GM18507 (cell line): ENCODE measurements around the gene GARIN1A.
"Not testable (repeated sequence)": the region's sequence is repeated elsewhere in the genome, so short reads cannot be mapped to it uniquely, and the experiment has no call there.

Experiments used
- DNase-seq: peaks from one replicate; pipeline ENCODE4 v3.0.0; 2011; ENCODE audit warnings: low read depth; ENCODE audit not compliant: insufficient read length; ENCODE audit errors: extremely low spot score
- FAIRE-seq: peaks from 2 replicates; lab custom pipeline; 2011; peaks lifted over from hg19 to GRCh38; lab: Jason Lieb, UNC

The GARIN1A gene

DNA sequence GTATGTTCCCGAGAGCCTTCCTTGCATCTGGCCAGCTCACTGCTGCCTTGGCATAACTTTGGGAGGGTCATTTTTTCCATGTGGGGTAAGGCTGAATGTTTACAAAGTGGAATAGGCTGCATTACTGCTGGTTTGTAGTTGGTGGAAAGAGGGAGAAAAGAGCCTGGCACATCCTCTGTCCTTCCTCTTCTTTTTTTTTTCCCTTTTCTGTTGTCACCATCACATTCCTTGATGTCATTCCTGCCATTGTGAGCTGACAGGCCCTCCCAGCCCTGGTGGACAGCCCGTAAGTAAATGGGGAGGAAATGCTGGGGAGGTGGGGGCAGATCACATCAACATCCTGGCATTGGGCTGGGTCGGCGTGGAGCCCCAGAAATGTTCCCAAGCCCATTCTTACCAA, at the start of gene GARIN1A:
GARIN1A (plus strand) TSS at position 301 of the 400 bp plus-strand sequence. CDS start 106 bp downstream, outside the sequence.
- FAIRE-seq (no peak), DNase-seq (no peak)

DNA sequence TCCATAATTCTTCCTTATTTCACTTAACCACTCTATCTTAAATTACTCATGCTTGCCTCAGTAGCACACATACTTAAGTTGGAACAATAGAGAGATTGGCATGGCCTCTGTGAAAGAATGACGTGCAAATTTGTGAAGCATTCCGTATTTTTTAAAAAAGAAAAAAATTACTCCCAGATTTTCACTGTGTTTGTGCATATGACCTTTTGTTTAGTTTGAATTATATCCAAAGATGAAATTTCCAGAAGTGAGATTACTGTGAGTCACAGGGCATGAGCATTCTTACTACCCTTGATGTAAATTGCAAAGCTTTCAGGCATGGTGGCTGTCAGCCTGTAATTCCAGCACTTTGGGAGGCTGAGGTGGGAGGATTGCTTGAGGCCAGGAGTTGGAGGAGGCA, 45.0 kb upstream of the GARIN1A start:
- not testable (repeated sequence) for FAIRE-seq, DNase-seq

DNA sequence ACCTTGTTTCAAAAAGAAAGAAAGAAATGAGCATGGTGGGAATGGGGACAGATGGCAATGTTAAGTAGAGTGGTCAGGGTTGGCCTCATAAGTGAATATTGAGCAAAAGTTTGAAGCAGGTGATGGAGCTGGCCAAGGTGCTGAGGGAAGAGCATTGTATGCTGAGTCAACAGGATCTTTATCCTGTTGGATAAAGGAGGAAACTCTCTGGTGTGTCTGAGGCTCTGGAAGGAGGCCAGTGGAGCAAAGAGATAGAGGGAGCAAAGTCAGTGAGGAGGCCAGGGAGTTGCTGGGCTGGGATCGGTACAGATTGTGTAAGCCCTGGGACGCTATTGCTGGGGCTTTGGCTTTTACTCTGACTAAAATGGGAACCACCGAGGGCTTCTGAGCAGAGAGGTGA, 38.2 kb upstream of the GARIN1A start:
- not testable (repeated sequence) for FAIRE-seq, DNase-seq

DNA sequence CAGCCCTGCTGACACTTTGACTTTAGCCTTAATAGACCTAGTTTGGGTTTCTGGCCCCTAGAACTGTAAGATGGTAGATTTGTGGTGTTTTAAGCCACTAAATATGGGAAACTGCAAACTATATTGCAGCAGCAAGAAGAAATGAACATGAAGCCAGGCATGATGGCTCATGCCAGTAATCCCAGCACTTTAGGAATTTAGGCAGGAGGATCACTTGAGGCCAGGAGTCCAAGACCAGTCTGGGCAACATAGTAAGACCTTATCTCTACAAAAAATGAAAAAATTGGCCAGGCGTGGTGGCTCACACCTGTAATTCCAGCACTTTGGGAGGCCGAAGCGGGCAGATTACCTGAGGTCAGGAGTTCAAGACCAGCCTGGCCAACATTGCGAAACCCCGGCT, 26.9 kb upstream of the GARIN1A start:
- not testable (repeated sequence) for DNase-seq, FAIRE-seq

DNA sequence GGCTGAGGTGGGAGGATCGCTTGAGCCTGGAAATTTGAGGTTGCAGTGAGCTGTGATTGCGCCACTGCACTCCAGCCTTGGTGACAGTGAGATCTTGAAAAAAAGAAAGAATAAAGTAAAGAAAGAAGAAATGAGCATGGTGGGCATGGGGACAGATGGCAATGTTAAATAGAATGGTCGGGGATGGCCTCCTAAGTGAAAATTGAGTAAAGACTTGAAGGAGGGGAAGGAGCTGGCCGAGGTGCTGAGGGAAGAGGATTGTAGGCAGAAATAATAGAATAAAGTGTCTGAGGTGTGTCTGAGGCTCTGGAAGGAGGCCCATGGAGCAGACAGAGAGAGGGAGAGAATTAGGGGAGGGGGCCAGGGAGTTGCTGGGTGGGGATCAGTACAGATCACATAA, 26.2 kb upstream of the GARIN1A start:
- not testable (repeated sequence) for FAIRE-seq, DNase-seq

DNA sequence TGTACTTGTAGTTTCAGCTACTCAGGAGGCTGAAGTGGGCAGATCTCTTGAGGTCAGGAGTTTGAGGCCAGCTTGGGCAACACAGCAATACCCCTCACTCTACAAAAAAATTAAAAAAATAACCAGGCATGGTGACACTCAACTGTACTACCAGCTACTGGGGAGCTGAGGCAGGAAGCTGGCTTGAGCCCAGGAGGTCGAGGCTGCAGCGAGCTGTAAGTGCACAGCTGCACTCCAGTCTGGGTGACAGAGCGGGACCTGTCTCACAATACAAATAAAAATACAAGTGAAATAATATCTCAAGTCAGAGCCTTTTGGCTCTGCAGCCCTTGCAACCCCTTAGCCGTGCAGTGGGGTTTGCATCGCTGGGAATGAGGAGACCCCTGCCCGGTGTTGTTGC, 25.2 kb upstream of the GARIN1A start:
- DNase-seq, FAIRE-seq: not testable (repeated sequence)

DNA sequence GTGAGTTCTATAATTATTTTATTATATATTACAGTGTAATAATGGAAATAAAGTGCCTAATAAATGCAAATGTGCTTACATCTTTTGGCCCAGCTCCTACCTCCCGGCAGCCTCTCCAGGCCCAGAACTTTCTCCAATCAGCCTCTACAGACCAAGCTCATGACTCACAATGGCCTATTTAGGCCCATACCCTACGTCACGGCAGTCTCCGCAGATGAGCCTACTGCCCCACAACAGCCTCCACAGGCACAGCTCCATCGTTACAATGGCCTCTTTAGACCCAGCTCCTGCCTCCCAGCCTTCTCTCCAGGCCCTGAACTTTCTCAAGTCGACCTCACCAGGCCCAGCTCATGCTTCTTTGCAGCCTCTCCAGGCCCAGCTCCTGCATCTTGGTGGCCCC, 21.0 kb upstream of the GARIN1A start:
- DNase-seq, FAIRE-seq: not testable (repeated sequence)

DNA sequence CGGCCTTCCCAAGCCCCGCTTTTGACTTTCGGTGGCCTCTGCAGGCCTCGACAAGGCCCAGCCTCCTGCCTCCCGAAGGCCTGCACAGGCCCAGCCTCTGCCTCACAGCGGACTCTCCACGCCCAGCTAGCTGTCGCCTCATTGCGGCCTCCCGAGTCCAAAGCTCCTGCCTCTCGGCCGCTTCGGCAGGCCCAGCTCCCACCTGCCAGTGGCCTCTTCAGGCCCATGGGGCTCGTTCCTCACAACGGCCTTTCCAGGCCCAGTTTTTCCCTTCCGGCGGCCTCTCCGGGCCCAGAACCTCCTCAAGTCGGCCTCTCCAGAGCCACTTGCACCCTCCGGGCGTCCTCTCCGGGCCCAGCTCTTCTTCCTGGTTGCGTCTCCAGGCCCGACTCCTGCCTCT, 19.5 kb upstream of the GARIN1A start:
- FAIRE-seq, DNase-seq: not testable (repeated sequence)

DNA sequence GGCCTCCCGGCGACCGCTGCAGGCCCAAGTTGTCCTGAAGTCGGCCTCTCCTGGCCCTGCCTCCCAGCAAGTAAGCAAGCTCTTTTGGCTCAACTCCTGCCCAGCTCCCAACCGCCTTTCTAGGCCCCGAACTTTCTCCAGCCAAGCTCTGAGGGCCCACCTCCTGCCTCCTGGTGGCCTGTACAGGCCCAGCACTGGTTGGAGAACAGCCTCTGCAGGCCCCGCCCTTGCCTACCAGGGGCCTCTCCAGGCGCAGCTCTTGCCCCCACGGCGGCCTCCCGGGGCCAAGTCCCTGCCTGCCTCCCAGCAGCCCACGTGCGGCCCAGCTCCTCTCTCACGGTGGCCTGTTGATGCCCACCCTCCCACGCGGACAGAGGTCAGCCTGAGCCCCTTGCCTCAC, 18.9 kb upstream of the GARIN1A start:
- not testable (repeated sequence) for FAIRE-seq, DNase-seq

DNA sequence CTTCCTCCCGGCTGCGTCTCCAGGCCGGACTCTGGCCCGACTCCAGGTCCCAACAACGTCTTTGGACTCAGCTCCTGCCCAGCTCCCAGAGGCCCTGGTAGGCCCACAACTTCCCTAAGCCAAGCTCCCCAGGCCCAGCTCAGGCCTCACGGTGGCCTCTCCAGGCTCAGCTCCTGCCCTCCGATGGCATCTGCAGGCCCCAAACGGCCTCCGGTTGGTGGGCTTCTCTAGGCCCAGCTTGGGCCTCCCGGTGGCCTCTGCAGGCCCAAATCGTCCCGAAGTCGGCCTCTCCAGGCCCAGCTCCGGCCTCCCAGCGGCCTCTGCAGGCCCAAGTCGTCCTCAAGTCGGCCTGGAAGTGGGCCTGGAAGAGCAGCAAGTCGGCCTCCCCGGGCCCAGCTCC, 18.0 kb upstream of the GARIN1A start:
- FAIRE-seq = not testable (repeated sequence)

DNA sequence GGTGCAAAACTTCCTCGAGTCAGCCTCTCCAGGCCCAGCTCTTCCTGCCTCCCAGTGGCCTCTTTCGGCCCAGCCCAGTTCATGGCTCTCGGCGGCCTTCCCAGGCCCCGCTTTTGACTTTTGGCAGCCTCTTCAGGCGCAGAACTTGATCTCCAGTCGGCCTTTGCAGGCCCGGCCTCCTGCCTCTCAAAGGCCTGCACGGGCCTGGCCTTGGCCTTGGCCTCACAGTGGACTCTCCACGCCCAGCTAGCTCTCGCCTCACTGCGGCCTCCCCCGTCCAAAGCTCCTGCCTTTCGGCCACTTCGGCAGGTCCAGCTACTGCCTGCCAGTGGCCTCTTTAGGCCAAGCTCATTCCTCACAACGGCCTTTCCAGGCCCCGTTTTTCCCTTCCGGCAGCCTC, 17.6 kb upstream of the GARIN1A start:
- not testable (repeated sequence) for DNase-seq, FAIRE-seq

More for the DNA sequence above, 18.0 kb upstream of the GARIN1A start:
- not testable (repeated sequence) for DNase-seq

DNA sequence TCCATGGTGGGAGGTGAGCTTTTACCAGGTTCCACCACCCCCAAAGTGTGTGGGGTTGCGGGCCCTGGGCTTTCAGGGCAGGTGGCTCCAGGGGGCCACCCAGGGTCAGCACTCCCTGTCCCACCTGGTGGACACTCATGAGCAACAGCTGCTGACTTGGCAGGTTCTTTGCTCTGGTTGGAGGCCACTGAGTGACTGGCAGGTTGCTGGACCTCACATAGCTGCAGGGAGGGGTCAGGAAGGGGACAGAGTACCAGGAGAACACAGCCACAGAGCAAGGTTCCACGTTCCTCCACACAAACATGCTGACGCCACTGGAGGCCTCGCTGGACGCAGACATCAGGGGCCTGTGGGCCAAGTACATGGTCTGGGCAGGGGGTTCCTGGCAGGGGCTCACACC, 13.7 kb upstream of the GARIN1A start:
- not testable (repeated sequence) for FAIRE-seq

DNA sequence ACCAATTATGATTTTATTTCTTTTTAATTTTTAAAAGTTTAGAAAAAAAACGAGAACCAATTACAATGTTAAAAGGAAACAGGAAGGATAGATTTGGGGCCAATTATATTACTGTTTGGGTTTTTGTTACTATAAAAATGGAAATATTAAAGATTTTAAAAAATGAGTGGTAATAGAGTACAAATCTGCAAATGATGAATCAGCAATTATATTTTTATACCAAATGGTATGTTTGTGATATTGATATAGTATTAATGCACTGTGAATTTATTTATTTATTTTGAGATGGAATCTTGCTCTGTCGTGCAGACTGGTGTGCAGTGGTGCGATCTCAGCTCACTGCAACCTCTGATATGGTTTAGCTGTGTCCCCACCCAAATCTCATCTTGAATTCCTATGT, 11.5 kb upstream of the GARIN1A start:
- no peak for FAIRE-seq
- no peak for DNase-seq

More for the DNA sequence above, 13.7 kb upstream of the GARIN1A start:
- not testable (repeated sequence) for DNase-seq

DNA sequence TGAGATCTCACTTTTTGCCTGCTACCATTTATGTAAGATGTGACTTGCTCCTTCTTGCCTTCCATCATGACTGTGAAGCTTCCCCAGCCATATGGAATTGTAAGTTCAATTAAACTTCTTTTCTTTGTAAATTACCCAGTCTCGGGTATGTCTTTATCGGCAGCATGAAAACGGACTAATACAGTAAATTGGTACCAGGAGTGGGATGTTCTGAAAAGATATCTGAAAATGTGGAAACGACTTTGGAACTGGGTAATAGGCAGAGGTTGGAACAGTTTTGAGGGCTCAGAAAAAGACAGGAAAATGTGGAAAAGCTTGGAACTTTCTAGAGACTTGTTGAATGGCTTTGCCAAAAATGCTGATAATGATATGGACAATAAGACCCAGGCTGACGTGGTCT, 10.6 kb upstream of the GARIN1A start:
- FAIRE-seq = no peak
- DNase-seq = no peak

DNA sequence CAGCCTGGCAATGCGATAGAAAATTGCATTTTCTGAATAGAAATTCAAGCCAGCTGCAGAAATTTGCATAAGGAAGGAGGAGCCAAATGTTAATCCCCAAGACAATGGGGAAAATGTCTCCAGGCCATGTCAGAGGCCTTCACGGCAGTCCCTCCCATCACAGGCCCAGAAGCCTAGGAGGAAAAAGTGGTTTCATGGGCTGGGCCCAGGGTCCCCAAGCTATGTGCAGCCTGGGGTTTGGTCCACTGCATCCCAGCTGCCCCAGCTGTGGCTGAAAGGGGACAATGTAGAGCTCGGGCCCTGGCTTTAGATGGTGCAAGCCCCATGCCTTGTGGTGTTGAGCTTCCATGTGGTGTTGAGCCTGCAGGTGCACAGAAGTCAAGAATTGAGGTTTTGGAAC, 10.0 kb upstream of the GARIN1A start:
- DNase-seq (no peak), FAIRE-seq (no peak)

DNA sequence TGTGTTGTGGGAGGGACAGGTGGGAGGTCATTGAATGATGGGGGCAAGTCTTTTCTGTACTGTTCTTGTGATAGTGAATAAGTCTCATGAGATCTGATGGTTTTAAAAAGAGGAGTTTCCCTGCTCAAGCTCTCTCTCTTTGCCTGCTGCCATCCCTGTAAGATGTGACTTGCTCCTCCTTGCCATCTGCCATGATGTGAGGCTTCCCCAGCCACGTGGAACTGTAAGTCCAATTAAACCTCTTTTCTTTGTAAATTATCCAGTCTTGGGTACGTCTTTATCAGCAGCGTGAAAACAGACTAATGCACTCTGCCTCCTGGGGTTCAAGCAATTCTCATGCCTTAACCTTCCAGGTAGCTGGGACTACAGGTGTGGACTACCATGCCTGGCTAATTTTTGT, 8.9 kb upstream of the GARIN1A start:
- not testable (repeated sequence) for DNase-seq, FAIRE-seq

DNA sequence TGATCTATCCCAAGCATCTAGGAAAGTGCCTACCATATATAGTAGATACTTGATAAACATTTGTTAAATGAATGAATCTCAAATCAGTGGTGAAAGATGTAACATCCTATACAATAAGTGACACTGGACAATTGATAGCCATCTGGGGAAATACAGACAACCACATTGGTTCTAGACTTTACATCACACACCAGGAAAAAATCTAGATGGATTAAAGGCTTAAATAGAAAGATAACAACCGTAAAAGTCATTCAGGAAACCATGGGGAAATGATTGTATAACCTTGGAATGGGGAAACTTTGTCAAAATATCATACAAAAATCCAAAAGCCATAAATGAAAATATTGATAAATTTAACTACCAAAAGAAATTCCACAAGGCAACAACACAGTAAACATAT, 7.0 kb upstream of the GARIN1A start:
- DNase-seq (no peak), FAIRE-seq (no peak)

DNA sequence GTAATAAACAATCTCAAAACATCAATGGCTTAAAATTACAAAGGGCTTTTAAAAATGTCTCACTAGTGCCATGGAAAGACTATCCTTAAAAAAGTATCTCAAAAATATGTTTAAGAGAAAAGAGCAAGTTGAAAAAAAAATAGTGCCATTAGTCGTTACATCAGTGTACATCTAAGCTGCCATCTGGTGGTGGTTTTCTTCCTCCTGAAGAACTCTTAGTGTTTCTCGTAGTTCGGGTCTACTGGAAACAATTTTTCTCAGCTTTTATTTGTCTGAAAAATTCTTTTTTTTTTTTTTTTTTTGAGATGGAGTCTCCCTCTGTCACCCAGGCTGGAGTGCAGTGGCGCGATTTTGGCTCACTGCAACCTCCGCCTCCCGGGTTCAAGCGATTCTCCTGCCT, 5.9 kb upstream of the GARIN1A start:
- FAIRE-seq (no peak), DNase-seq (no peak)

DNA sequence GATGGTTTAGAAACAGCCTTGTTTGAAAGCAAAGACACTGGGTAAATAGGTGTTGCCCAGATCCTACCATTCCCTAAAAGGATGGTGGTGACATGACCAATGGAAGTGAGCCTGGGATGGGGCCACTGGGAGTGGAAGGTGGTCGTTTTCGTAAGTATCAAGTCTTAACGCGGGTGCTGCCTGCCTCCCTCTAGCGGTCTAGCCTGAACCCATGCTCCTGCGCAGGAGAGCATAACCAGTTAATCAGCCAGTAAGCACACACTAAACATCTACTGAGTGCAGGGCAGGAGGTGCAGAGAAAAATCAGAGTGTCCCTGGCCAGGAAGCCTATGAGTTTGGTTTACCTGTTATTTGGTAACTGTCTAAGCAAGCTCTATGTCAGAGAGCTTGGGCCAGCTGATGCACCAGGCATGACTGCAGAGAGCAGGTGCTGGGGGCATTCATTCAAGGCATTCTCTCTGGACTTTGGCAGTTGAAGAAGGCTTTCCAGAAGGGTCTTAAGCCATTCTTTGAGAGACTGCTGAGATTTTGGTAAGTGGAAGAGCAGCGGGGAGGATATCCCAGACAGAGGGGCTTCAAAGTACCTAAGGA, 930 bp downstream of the GARIN1A start:
- FAIRE-seq = peak; percentile 59
- no peak for DNase-seq

DNA sequence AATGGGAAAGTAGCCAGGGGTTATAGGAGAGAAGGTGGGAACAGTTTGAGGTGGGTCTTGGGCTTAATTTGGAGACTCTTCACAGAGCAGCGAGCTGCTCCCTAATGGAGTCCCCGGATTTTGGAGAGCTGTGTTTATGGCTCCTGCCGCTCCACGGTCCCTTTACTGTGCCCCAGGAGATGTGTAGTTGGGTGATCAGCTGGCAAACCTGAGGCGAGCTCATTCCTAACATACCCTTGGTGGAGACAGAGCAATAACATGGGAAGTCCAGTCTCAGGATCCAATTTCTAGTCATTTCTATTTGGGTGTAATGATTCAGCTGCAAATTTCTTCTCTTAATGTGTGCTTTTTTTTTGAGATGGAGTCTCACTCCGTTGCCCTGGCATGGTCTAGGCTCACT, 1.5 kb downstream of the GARIN1A start:
- DNase-seq (no peak), FAIRE-seq (no peak)

DNA sequence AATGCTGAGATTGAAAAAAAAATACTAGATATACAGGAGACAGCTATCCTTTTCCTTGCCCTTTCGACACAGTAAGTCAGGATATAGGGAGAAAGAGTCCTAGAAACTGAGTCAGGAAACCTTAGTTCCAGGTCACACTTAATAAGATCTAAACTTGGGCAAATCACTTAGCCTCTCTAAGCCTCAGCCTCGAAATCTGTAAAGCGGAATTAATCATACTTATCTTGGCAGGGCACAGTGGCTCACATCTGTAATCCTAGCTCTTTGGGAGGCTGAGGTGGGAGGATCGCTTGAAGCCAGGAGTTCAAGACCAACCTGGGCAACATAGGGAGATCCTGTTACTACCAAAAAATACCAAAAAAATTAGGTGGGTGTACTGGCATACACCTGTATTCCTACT, 4.6 kb downstream of the GARIN1A start:
- no peak for FAIRE-seq
- DNase-seq = no peak

DNA sequence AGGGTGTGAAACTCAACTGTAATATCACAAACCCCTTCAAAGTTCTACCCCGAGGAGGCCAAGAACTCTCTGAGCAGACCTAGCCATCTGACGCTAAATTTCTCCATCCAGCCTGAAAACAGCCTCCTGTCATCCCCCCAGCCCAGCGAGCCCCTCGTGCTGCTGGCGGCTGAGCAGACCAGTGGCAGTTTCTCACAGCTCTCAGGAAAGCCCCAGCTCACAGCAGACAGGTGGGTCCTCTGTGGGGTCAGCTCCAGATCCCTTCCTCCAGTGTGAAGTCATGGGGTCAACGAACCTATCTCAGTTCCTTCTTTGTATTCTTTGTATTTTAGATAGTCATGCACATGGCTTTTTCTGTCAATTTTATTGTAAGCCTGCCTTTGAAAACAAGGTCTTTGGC, 7.8 kb downstream of the GARIN1A start:
- FAIRE-seq = no peak
- DNase-seq = no peak
